Astrocyte of the hippocampus (primary cell): ENCODE measurements around the gene NXT1.
"Not testable (repeated sequence)": the region's sequence is repeated elsewhere in the genome, so short reads cannot be mapped to it uniquely, and the experiment has no call there.

ENCODE experiments used
- DNase-seq: peaks from one replicate; pipeline ENCODE4 v3.0.0; 2011; ENCODE audit warnings: low read depth, low spot score

Gene NXT1

GRCh38 chr20:23331450-23332350, 18.9 kb upstream of the NXT1 start:
- DNase-seq: peak; percentile 48

GRCh38 chr20:23332467-23332866, 18.1 kb upstream of the NXT1 start:
- DNase-seq: no peak

GRCh38 chr20:23334111-23334510, 16.5 kb upstream of the NXT1 start:
- no peak for DNase-seq

GRCh38 chr20:23335521-23335920, 15.1 kb upstream of the NXT1 start:
- no peak for DNase-seq

GRCh38 chr20:23336476-23336875, 14.1 kb upstream of the NXT1 start:
- no peak for DNase-seq

GRCh38 chr20:23337312-23337711, 13.3 kb upstream of the NXT1 start:
- DNase-seq: no peak

GRCh38 chr20:23339986-23340385, 10.6 kb upstream of the NXT1 start:
- no peak for DNase-seq

GRCh38 chr20:23340524-23340923, 10.1 kb upstream of the NXT1 start:
- peak; percentile 69 for DNase-seq

GRCh38 chr20:23341073-23341472, 9.5 kb upstream of the NXT1 start:
- no peak for DNase-seq

- no peak for DNase-seq
These were observed 7.0 kb upstream of the NXT1 start for GRCh38 chr20:23343590-23343989.

GRCh38 chr20:23344336-23344735, 6.3 kb upstream of the NXT1 start:
- DNase-seq: no peak

GRCh38 chr20:23346002-23346401, 4.6 kb upstream of the NXT1 start:
- no peak for DNase-seq

GRCh38 chr20:23347791-23348190, 2.8 kb upstream of the NXT1 start:
- no peak for DNase-seq

GRCh38 chr20:23348510-23348909, 2.1 kb upstream of the NXT1 start:
- DNase-seq: not testable (repeated sequence)

GRCh38 chr20:23349338-23350195, 1.0 kb upstream of the NXT1 start:
- DNase-seq: peak; percentile 85

GRCh38 chr20:23350904-23351838, 580 bp downstream of the NXT1 start:
- peak; percentile 65 for DNase-seq

- DNase-seq: no peak
These were observed 5.6 kb downstream of the NXT1 start for GRCh38 chr20:23356203-23356602.

- peak; percentile 100 for DNase-seq
These were observed 7.4 kb downstream of the NXT1 start for GRCh38 chr20:23357767-23358562.

GRCh38 chr20:23358563-23358906, 7.9 kb downstream of the NXT1 start:
- DNase-seq: no peak

- no peak for DNase-seq
These were observed 8.5 kb downstream of the NXT1 start for GRCh38 chr20:23358923-23359593.
